ENCODE data around the gene REV3L.

DNA sequence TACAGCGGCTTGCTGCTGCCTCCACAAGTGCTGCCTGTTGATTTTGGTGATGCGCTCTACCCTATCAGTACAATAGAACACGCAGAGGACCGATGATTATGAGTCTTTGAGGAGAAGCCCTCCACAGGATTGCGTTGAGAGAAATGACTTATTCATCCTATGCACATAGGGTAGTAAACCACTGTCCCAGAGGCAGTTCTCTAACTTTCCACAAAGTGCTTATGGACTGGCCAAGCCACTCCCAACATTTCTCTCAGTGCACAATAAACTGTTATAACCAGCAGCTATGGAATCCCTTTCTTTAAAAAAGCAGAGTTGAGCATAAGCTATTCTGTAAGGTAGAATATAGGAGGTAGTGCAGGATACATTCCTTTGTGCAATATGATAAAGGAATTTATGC is 48.2 kb upstream of the REV3L start:
- no peak for TF ChIP-seq CTCF (IDR thresholded peaks at IDR 0.05 in 4 of 5, conservative IDR thresholded peaks at IDR 0.05 in 1 of 5)
- no peak for TF ChIP-seq POLR2A (IDR thresholded peaks at IDR 0.05)

All from gastrocnemius medialis (tissue), 4 donors.